Upper lobe of left lung (tissue), 6 donors: ENCODE measurements around the gene EMC10. TPM values are rescaled to one million over a fixed set of nuclear protein-coding genes. Genes with fewer than 3 reads are reported as not detected.
"Not testable (repeated sequence)": the region's sequence is repeated elsewhere in the genome, so short reads cannot be mapped to it uniquely, and the experiment has no call there.

Experiments
- ATAC-seq, 2 donors: fragments of 200-7000 bp; cut with Tn5 transposase; one replicate each; pipeline ENCODE4 v1.9.1; 2022; ENCODE audit warnings: mild to moderate bottlenecking in 2 of 2, moderate library complexity in 2 of 2; ENCODE audit not compliant: low FRiP score in 2 of 2
- DNase-seq, 2 donors: peaks; one replicate each; pipeline ENCODE4 v3.0.0-alpha.2; 2019 to 2020
- H3K27ac ChIP-seq, 4 donors: fragments of 200-600 bp; sonication (generic); one replicate each; pipeline ENCODE4 v1.5.1; 2016 to 2019
- H3K27me3 ChIP-seq, 4 donors: fragments of 200-600 bp; sonication (generic); one replicate each; pipeline ENCODE4 v1.5.1; 2017 to 2019
- H3K36me3 ChIP-seq, 4 donors: fragments of 200-600 bp; sonication (generic); one replicate each; pipeline ENCODE4 v1.5.1; 2016 to 2019
- H3K4me1 ChIP-seq, 4 donors: fragments of 200-600 bp; sonication (generic); one replicate each; pipeline ENCODE4 v1.5.1; 2018 to 2019
- H3K4me3 ChIP-seq, 4 donors: fragments of 200-600 bp; sonication (generic); one replicate each; pipeline ENCODE4 v1.5.1; 2017 to 2019; ENCODE audit warnings: mild to moderate bottlenecking in 2 of 4, moderate library complexity in 1 of 4
- H3K9me3 ChIP-seq, 4 donors: fragments of 200-600 bp; sonication (generic); one replicate each; pipeline ENCODE4 v1.5.1; 2018 to 2019
- CTCF ChIP-seq, 6 experiments: fragments of 450-650 bp in 4 of 6; fragments of 200-600 bp in 2 of 6; sonication (generic) in 2 of 6; IDR thresholded peaks; one replicate each; pipeline ENCODE4 v1.5.1; 2016 to 2019; ENCODE audit warnings: antibody characterized with exemption in 6 of 6
- EP300 ChIP-seq, 4 donors: sonication (generic); formaldehyde crosslinking; IDR thresholded peaks; one replicate each; pipeline ENCODE4 v1.5.1; 2017; ENCODE audit warnings: antibody characterized with exemption in 4 of 4, control low read depth in 2 of 4
- POLR2A ChIP-seq, 4 donors: fragments of 450-650 bp; IDR thresholded peaks; one replicate each; pipeline ENCODE4 v1.5.1; 2016 to 2017; ENCODE audit warnings: antibody characterized with exemption in 4 of 4, mild to moderate bottlenecking in 2 of 4
- POLR2AphosphoS5 ChIP-seq, 2 donors: sonication (generic); formaldehyde crosslinking; IDR thresholded peaks; one replicate each; pipeline ENCODE4 v1.5.1; 2017; ENCODE audit warnings: antibody characterized with exemption in 2 of 2
- WGBS, 2 donors: methylation state at CpG; one replicate each; pipeline ENCODE4 v1.1.5; 2017 to 2018; 5-methylcytosine and 5-hydroxymethylcytosine counted together
- total RNA-seq, 6 donors: library from RNA; depleted of rRNA in 4 of 6; stranded (reverse); fragments of >200 nt in 4 of 6; gene quantifications; one replicate each; pipeline versions ENCODE4 v1.1.0 to v1.2.1, GENCODE V29; 2016 to 2021
- donor health status: DM: no; HTN: no; CAD: no; lungs with moderate emphysema.
- donor health status: DM: no; HTN: yes; CAD: no; lungs with severe emphysema.

Gene EMC10
- total RNA-seq, 6 donors from 2014 or later: 83.8 to 155 (median 121) TPM

GRCh38 chr19:50518091-50519005 is 42.0 kb downstream of the EMC10 start:
- Histone ChIP-seq H3K4me1 (no peaks in the 10 kb centered on the region), H3K9me3 (no peaks in the 10 kb centered on the region), H3K36me3 (no peaks in the 10 kb centered on the region), H3K27ac (no peak overlapping the region), H3K4me3 (no peak overlapping the region), H3K27me3 (no peaks in the 10 kb centered on the region)
- TF ChIP-seq EP300 (IDR thresholded peaks at IDR 0.05) (no peak), POLR2AphosphoS5 (IDR thresholded peaks at IDR 0.05) (no peak), POLR2A (IDR thresholded peaks at IDR 0.05) (no peak), CTCF (IDR thresholded peaks at IDR 0.05) (peak in 1 of 6 experiments; percentile 9)
- DNase-seq: peak in 1 of 2 donors; percentile 82
- WGBS, 2 donors: 95 to 96% methylated on average over 58 to 79 of the region's 87 CpGs
- no peak for ATAC-seq

- Histone ChIP-seq H3K4me1 (no peaks in the 10 kb centered on the region), H3K27me3 (no peaks in the 10 kb centered on the region), H3K27ac (no peak overlapping the region), H3K36me3 (no peaks in the 10 kb centered on the region), H3K4me3 (no peak overlapping the region), H3K9me3 (no peaks in the 10 kb centered on the region)
- DNase-seq (peak in 1 of 2 donors; percentile 81), ATAC-seq (no peak)
- TF ChIP-seq POLR2AphosphoS5 (IDR thresholded peaks at IDR 0.05) (no peak), CTCF (IDR thresholded peaks at IDR 0.05) (no peak), EP300 (IDR thresholded peaks at IDR 0.05) (no peak), POLR2A (IDR thresholded peaks at IDR 0.05) (no peak)
- WGBS, 2 donors: 94 to 98% methylated on average over 20 to 38 of the region's 40 CpGs
Observed at GRCh38 chr19:50519006-50519575, 42.8 kb downstream of the EMC10 start.

GRCh38 chr19:50520822-50521465 is 44.6 kb downstream of the EMC10 start:
- WGBS, 2 donors: 89 to 91% methylated on average over 17 of the region's 17 CpGs
- no peaks in the 10 kb centered on the region for H3K9me3 ChIP-seq
- no peak overlapping the region for H3K4me3 ChIP-seq
- no peak overlapping the region for H3K27ac ChIP-seq
- DNase-seq (no peak), ATAC-seq (no peak)
- H3K27me3 ChIP-seq: no peaks in the 10 kb centered on the region
- TF ChIP-seq CTCF (IDR thresholded peaks at IDR 0.05): no peak
- no peak for TF ChIP-seq POLR2AphosphoS5 (IDR thresholded peaks at IDR 0.05)
- no peak for TF ChIP-seq EP300 (IDR thresholded peaks at IDR 0.05)
- no peak for TF ChIP-seq POLR2A (IDR thresholded peaks at IDR 0.05)
- H3K36me3 ChIP-seq: no peaks in the 10 kb centered on the region
- H3K4me1 ChIP-seq: no peaks in the 10 kb centered on the region

DNA sequence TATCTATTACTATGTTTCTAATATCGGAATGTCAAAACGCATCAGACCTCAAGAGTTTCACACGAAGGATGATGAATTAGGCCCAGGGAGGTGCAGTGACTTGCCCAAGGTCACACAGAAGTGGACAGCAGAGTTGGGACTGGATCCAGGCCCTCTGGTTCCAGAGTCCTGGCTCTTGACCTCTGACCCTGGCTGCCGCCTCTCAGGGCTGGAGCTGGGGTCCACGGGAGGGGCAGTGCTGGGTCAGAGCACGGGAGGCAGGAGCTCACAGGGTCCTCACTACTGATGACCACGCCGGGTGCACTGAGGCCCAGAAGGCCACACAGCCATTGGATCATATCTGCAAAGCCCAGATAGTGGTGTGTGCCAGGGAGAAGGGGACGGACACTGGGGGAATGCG is 46.6 kb downstream of the EMC10 start:
- Histone ChIP-seq H3K4me3 (no peak overlapping the region), H3K27me3 (no peaks in the 10 kb centered on the region), H3K27ac (no peak overlapping the region), H3K4me1 (no peaks in the 10 kb centered on the region), H3K36me3 (no peaks in the 10 kb centered on the region), H3K9me3 (no peaks in the 10 kb centered on the region)
- peak in 1 of 2 donors; percentile 12 for ATAC-seq
- DNase-seq: no peak
- WGBS, 2 donors: 83 to 87% methylated on average over 10 of the region's 10 CpGs
- TF ChIP-seq POLR2AphosphoS5 (IDR thresholded peaks at IDR 0.05) (no peak), POLR2A (IDR thresholded peaks at IDR 0.05) (no peak)

DNA sequence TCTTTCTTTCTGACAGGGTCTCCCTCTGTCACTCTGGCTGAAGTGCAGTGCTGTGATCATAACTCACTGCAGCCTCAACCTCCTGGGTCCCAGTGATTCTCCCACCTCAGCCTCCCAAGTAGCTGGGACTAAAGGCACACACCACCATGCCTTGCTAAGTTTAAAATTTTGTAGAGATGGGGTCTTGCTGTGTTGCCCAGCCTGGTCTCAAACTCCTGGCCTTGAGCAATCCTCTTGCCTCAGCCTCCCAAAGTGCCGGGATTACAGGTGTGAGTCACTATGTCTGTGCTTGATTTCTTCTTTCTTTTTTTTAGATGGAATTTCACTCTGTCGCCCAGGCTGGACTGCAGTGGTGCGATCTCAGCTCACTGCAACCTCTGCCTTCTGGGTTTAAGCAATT is 51.7 kb downstream of the EMC10 start:
- H3K4me3 ChIP-seq, H3K27me3 ChIP-seq, H3K36me3 ChIP-seq, ATAC-seq, H3K27ac ChIP-seq, DNase-seq, H3K4me1 ChIP-seq, H3K9me3 ChIP-seq: not testable (repeated sequence)
- WGBS, 2 donors: 90 to 94% methylated on average over 3 of the region's 3 CpGs
